ENCODE measurements around the gene GUCY1B1. TPM values are rescaled to one million over a fixed set of nuclear protein-coding genes. Genes with fewer than 3 reads are reported as not detected.

Gene GUCY1B1
- total RNA-seq, 4 donors from 2014 or later: 24.8 to 37.4 (median 30.9) TPM

DNA sequence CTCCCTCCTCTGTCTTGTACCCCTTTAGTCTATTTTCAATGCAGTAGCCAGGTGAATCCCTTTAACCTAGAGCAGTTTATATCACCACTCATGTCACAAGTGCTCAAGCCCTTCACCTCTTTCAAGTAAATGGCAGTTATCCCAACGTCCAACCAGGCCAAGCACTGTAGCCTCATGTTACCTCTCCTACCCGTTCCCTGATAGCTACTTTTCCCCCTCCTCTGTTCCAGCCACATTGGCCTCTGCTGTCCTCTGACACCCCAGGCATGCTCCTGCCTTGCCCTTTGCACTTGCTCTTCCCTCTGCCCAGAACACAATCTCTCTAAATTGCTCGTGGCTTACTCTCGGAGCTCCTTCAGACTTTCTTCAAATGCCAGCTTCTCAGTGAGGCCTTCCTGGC lies 15.2 kb downstream of the GUCY1B1 start:
- Histone ChIP-seq H3K36me3 (no peaks in the 10 kb centered on the region), H3K27ac (no peak overlapping the region), H3K4me3 (no peak overlapping the region), H3K27me3 (no peaks in the 10 kb centered on the region), H3K9me3 (no peaks in the 10 kb centered on the region), H3K4me1 (no peaks in the 10 kb centered on the region)
- TF ChIP-seq CTCF (IDR thresholded peaks at IDR 0.05) (no peak), POLR2A (IDR thresholded peaks at IDR 0.05) (no peak)
- intact Hi-C loops (cut with DNase I; ENCODE audit: low total_unique reads): no loop called here
- DNase-seq: no peak

GRCh38 chr4:155777971-155778735 lies 19.3 kb downstream of the GUCY1B1 start:
- Histone ChIP-seq H3K27ac (peak overlapping the region; percentile 21 to 70), H3K36me3 (no peaks in the 10 kb centered on the region), H3K4me3 (no peak overlapping the region), H3K27me3 (no peaks in the 10 kb centered on the region), H3K4me1 (no peaks in the 10 kb centered on the region), H3K9me3 (no peaks in the 10 kb centered on the region)
- intact Hi-C loops (cut with DNase I; ENCODE audit: low total_unique reads): no loop called here
- no peak for DNase-seq
- no peak for TF ChIP-seq CTCF (IDR thresholded peaks at IDR 0.05)
- no peak for TF ChIP-seq POLR2A (IDR thresholded peaks at IDR 0.05)

DNA sequence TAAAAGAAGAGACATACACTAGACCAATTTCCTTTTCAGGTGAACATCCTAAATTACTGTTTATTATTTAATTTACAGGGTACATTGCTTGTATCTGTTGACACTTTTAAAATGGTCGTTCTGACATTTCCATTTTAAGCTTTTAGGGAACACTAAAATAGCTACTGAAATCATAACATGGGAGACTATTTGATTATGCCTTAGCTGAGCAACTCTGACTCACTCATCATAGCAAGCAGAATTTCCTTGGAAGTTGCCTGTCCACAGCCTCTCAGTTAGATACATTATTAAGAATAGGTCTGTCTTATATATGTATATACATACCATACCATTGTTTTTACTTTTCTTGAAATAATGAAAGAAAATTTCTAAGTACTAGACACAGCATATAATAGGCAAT lies 22.0 kb downstream of the GUCY1B1 start:
- H3K27me3 ChIP-seq: no peaks in the 10 kb centered on the region
- intact Hi-C loops (cut with DNase I; ENCODE audit: low total_unique reads): no loop called here
- H3K36me3 ChIP-seq: no peaks in the 10 kb centered on the region
- no peak overlapping the region for H3K4me3 ChIP-seq
- H3K27ac ChIP-seq: no peak overlapping the region
- no peaks in the 10 kb centered on the region for H3K9me3 ChIP-seq
- H3K4me1 ChIP-seq: no peaks in the 10 kb centered on the region
- DNase-seq: no peak
- TF ChIP-seq POLR2A (IDR thresholded peaks at IDR 0.05) (no peak), CTCF (IDR thresholded peaks at IDR 0.05) (no peak)

GRCh38 chr4:155781249-155781831 lies 22.5 kb downstream of the GUCY1B1 start:
- intact Hi-C loops (cut with DNase I; ENCODE audit: low total_unique reads): no loop called here
- H3K4me1 ChIP-seq: no peaks in the 10 kb centered on the region
- no peaks in the 10 kb centered on the region for H3K27me3 ChIP-seq
- H3K4me3 ChIP-seq: no peak overlapping the region
- TF ChIP-seq POLR2A (IDR thresholded peaks at IDR 0.05) (no peak), CTCF (IDR thresholded peaks at IDR 0.05) (no peak)
- no peak for DNase-seq
- H3K27ac ChIP-seq: no peak overlapping the region
- H3K9me3 ChIP-seq: no peaks in the 10 kb centered on the region
- H3K36me3 ChIP-seq: no peaks in the 10 kb centered on the region

- Histone ChIP-seq H3K36me3 (no peaks in the 10 kb centered on the region), H3K4me1 (no peaks in the 10 kb centered on the region), H3K27ac (no peak overlapping the region), H3K9me3 (no peaks in the 10 kb centered on the region), H3K27me3 (no peaks in the 10 kb centered on the region), H3K4me3 (no peak overlapping the region)
- intact Hi-C loops (cut with DNase I; ENCODE audit: low total_unique reads): loop anchor here (5.0 kb wide), 1 partner anchor 342 kb away; no protein-coding TSS in a partner anchor
- no peak for DNase-seq
- TF ChIP-seq POLR2A (IDR thresholded peaks at IDR 0.05): no peak
- no peak for TF ChIP-seq CTCF (IDR thresholded peaks at IDR 0.05)
Measured at GRCh38 chr4:155784637-155785036, 25.8 kb downstream of the GUCY1B1 start.

All from uterus (tissue), 4 donors.